ENCODE data around the gene MTREX.

MTREX gene

GRCh38 chr5:55338092-55338613 lies 30.4 kb downstream of the MTREX start:
- no peak for DNase-seq (ENCODE audit: low spot score in 2 of 2)
- H3K4me1 ChIP-seq = no peaks in the 10 kb centered on the region
- in situ Hi-C loops (cut with MboI; ENCODE audit: low sequenced_read_pairs) = no loop called here
- H3K9me3 ChIP-seq = no peaks in the 10 kb centered on the region
- H3K27me3 ChIP-seq (ENCODE audit: low read depth) = no peaks in the 10 kb centered on the region
- peaks cover 27% of the 10 kb centered on the region for H3K36me3 ChIP-seq (replicated peaks)
- no peak overlapping the region for H3K4me3 ChIP-seq

GRCh38 chr5:55338810-55339243 lies 31.0 kb downstream of the MTREX start:
- in situ Hi-C loops (cut with MboI; ENCODE audit: low sequenced_read_pairs) = no loop called here
- Histone ChIP-seq H3K27me3 (ENCODE audit: low read depth) (no peaks in the 10 kb centered on the region), H3K9me3 (no peaks in the 10 kb centered on the region), H3K4me1 (no peaks in the 10 kb centered on the region), H3K36me3 (replicated peaks) (peaks cover 22% of the 10 kb centered on the region), H3K4me3 (no peak overlapping the region)
- DNase-seq (ENCODE audit: low spot score in 2 of 2) = no peak

GRCh38 chr5:55343107-55343506 lies 35.3 kb downstream of the MTREX start:
- no peaks in the 10 kb centered on the region for H3K9me3 ChIP-seq
- peaks cover 5% of the 10 kb centered on the region for H3K4me1 ChIP-seq
- no peak overlapping the region for H3K4me3 ChIP-seq
- no peak for DNase-seq (ENCODE audit: low spot score in 2 of 2)
- H3K36me3 ChIP-seq (replicated peaks) = peaks cover 52% of the 10 kb centered on the region
- in situ Hi-C loops (cut with MboI; ENCODE audit: low sequenced_read_pairs) = no loop called here
- no peaks in the 10 kb centered on the region for H3K27me3 ChIP-seq (ENCODE audit: low read depth)

- in situ Hi-C loops (cut with MboI; ENCODE audit: low sequenced_read_pairs) = no loop called here
- H3K27me3 ChIP-seq (ENCODE audit: low read depth) = no peaks in the 10 kb centered on the region
- H3K9me3 ChIP-seq = no peaks in the 10 kb centered on the region
- no peak for DNase-seq (ENCODE audit: low spot score in 2 of 2)
- H3K4me1 ChIP-seq = peaks cover 10% of the 10 kb centered on the region
- H3K4me3 ChIP-seq = no peak overlapping the region
- peaks cover 55% of the 10 kb centered on the region for H3K36me3 ChIP-seq (replicated peaks)
These were observed 35.8 kb downstream of the MTREX start for GRCh38 chr5:55343609-55344008.

- Histone ChIP-seq H3K27me3 (ENCODE audit: low read depth) (no peaks in the 10 kb centered on the region), H3K4me1 (peaks cover 12% of the 10 kb centered on the region), H3K9me3 (no peaks in the 10 kb centered on the region), H3K36me3 (replicated peaks) (peaks cover 59% of the 10 kb centered on the region), H3K4me3 (no peak overlapping the region)
- in situ Hi-C loops (cut with MboI; ENCODE audit: low sequenced_read_pairs) = no loop called here
- DNase-seq (ENCODE audit: low spot score in 2 of 2) = peak; percentile 23 to 76
These were observed 36.7 kb downstream of the MTREX start for GRCh38 chr5:55344392-55344992.

- H3K4me1 ChIP-seq = peaks cover 12% of the 10 kb centered on the region
- H3K36me3 ChIP-seq (replicated peaks) = peaks cover 68% of the 10 kb centered on the region
- H3K9me3 ChIP-seq = no peaks in the 10 kb centered on the region
- DNase-seq (ENCODE audit: low spot score in 2 of 2) = no peak
- H3K4me3 ChIP-seq = no peak overlapping the region
- H3K27me3 ChIP-seq (ENCODE audit: low read depth) = no peaks in the 10 kb centered on the region
- in situ Hi-C loops (cut with MboI; ENCODE audit: low sequenced_read_pairs) = no loop called here
These were observed 37.5 kb downstream of the MTREX start for GRCh38 chr5:55345327-55345726.

- no peak for DNase-seq (ENCODE audit: low spot score in 2 of 2)
- in situ Hi-C loops (cut with MboI; ENCODE audit: low sequenced_read_pairs) = no loop called here
- Histone ChIP-seq H3K27me3 (ENCODE audit: low read depth) (no peaks in the 10 kb centered on the region), H3K9me3 (no peaks in the 10 kb centered on the region), H3K4me1 (peaks cover 12% of the 10 kb centered on the region), H3K36me3 (replicated peaks) (peaks cover 62% of the 10 kb centered on the region), H3K4me3 (no peak overlapping the region)
These were observed 40.0 kb downstream of the MTREX start for GRCh38 chr5:55347786-55348185.

- Histone ChIP-seq H3K27me3 (ENCODE audit: low read depth) (no peaks in the 10 kb centered on the region), H3K36me3 (replicated peaks) (peaks cover 76% of the 10 kb centered on the region), H3K4me1 (peaks cover 12% of the 10 kb centered on the region), H3K4me3 (no peak overlapping the region), H3K9me3 (no peaks in the 10 kb centered on the region)
- in situ Hi-C loops (cut with MboI; ENCODE audit: low sequenced_read_pairs) = no loop called here
- DNase-seq (ENCODE audit: low spot score in 2 of 2) = no peak
These were observed 43.0 kb downstream of the MTREX start for GRCh38 chr5:55350754-55351153.

GRCh38 chr5:55356896-55357295 lies 49.1 kb downstream of the MTREX start:
- in situ Hi-C loops (cut with MboI; ENCODE audit: low sequenced_read_pairs) = no loop called here
- Histone ChIP-seq H3K9me3 (no peaks in the 10 kb centered on the region), H3K4me3 (no peak overlapping the region), H3K36me3 (replicated peaks) (peaks cover 53% of the 10 kb centered on the region), H3K27me3 (ENCODE audit: low read depth) (no peaks in the 10 kb centered on the region), H3K4me1 (no peaks in the 10 kb centered on the region)
- no peak for DNase-seq (ENCODE audit: low spot score in 2 of 2)

GRCh38 chr5:55360190-55360589 lies 52.4 kb downstream of the MTREX start:
- no peak for DNase-seq (ENCODE audit: low spot score in 2 of 2)
- Histone ChIP-seq H3K4me3 (no peak overlapping the region), H3K9me3 (no peaks in the 10 kb centered on the region), H3K27me3 (ENCODE audit: low read depth) (no peaks in the 10 kb centered on the region), H3K36me3 (replicated peaks) (peaks cover 33% of the 10 kb centered on the region), H3K4me1 (peaks cover 6% of the 10 kb centered on the region)
- in situ Hi-C loops (cut with MboI; ENCODE audit: low sequenced_read_pairs) = no loop called here

GRCh38 chr5:55363856-55364255 lies 56.1 kb downstream of the MTREX start:
- in situ Hi-C loops (cut with MboI; ENCODE audit: low sequenced_read_pairs) = no loop called here
- no peaks in the 10 kb centered on the region for H3K9me3 ChIP-seq
- no peaks in the 10 kb centered on the region for H3K27me3 ChIP-seq (ENCODE audit: low read depth)
- DNase-seq (ENCODE audit: low spot score in 2 of 2) = no peak
- no peak overlapping the region for H3K4me3 ChIP-seq
- H3K36me3 ChIP-seq (replicated peaks) = peaks cover 22% of the 10 kb centered on the region
- peaks cover 6% of the 10 kb centered on the region for H3K4me1 ChIP-seq

- in situ Hi-C loops (cut with MboI; ENCODE audit: low sequenced_read_pairs) = no loop called here
- Histone ChIP-seq H3K36me3 (replicated peaks) (peaks cover 18% of the 10 kb centered on the region), H3K9me3 (no peaks in the 10 kb centered on the region), H3K27me3 (ENCODE audit: low read depth) (no peaks in the 10 kb centered on the region), H3K4me1 (peaks cover 6% of the 10 kb centered on the region), H3K4me3 (no peak overlapping the region)
- no peak for DNase-seq (ENCODE audit: low spot score in 2 of 2)
These were observed 56.8 kb downstream of the MTREX start for GRCh38 chr5:55364537-55365055.

GRCh38 chr5:55370291-55370925 lies 62.6 kb downstream of the MTREX start:
- H3K27me3 ChIP-seq (ENCODE audit: low read depth) = no peaks in the 10 kb centered on the region
- no peaks in the 10 kb centered on the region for H3K9me3 ChIP-seq
- H3K4me1 ChIP-seq = no peaks in the 10 kb centered on the region
- H3K36me3 ChIP-seq (replicated peaks) = peaks cover 33% of the 10 kb centered on the region
- H3K4me3 ChIP-seq = no peak overlapping the region
- in situ Hi-C loops (cut with MboI; ENCODE audit: low sequenced_read_pairs) = no loop called here
- no peak for DNase-seq (ENCODE audit: low spot score in 2 of 2)

- in situ Hi-C loops (cut with MboI; ENCODE audit: low sequenced_read_pairs) = no loop called here
- no peaks in the 10 kb centered on the region for H3K27me3 ChIP-seq (ENCODE audit: low read depth)
- H3K9me3 ChIP-seq = no peaks in the 10 kb centered on the region
- no peaks in the 10 kb centered on the region for H3K4me1 ChIP-seq
- no peak for DNase-seq (ENCODE audit: low spot score in 2 of 2)
- peaks cover 33% of the 10 kb centered on the region for H3K36me3 ChIP-seq (replicated peaks)
- H3K4me3 ChIP-seq = no peak overlapping the region
These were observed 63.4 kb downstream of the MTREX start for GRCh38 chr5:55371145-55371544.
